GM12865 (cell line): ENCODE results near the gene DNAH8.
A peak's percentile ranks its signal among the peaks of the same experiment; 100 is the strongest.

Experiments used
- DNase-seq: peaks from one replicate; pipeline ENCODE4 v3.0.0; 2010; ENCODE audit warnings: low read depth
- H3K4me3 ChIP-seq: 2 replicates; pipeline ENCODE4 v1.5.1; 2011; ENCODE audit warnings: mild to moderate bottlenecking, low read depth, low read length, control low read depth
- CTCF ChIP-seq: IDR thresholded peaks from 2 replicates; pipeline ENCODE4 v1.5.1; 2011; ENCODE audit warnings: low read length, control low read depth, low read depth, inconsistent platforms; ENCODE audit not compliant: insufficient read depth; ENCODE audit errors: missing control alignments

Gene DNAH8

GRCh38 chr6:38767560-38767959 lies 52.4 kb downstream of the DNAH8 start:
- no peak for DNase-seq
- no peak for TF ChIP-seq CTCF
- no peak overlapping the region for H3K4me3 ChIP-seq

- H3K4me3 ChIP-seq = no peak overlapping the region
- DNase-seq = peak; percentile 57
- TF ChIP-seq CTCF = peak; percentile 58
Measured at GRCh38 chr6:38773338-38773737, 58.2 kb downstream of the DNAH8 start.

GRCh38 chr6:38774929-38775707 lies 60.0 kb downstream of the DNAH8 start:
- peak overlapping the region; percentile 31 for H3K4me3 ChIP-seq
- DNase-seq = peak; percentile 52
- no peak for TF ChIP-seq CTCF

- DNase-seq = peak; percentile 54
- no peak for TF ChIP-seq CTCF
- H3K4me3 ChIP-seq = peak overlapping the region; percentile 31
Measured at GRCh38 chr6:38775870-38776269, 60.8 kb downstream of the DNAH8 start.

- no peak for DNase-seq
- H3K4me3 ChIP-seq = no peak overlapping the region
- TF ChIP-seq CTCF = no peak
Measured at GRCh38 chr6:38776515-38776914, 61.4 kb downstream of the DNAH8 start.

GRCh38 chr6:38779310-38780062 lies 64.4 kb downstream of the DNAH8 start:
- TF ChIP-seq CTCF = no peak
- H3K4me3 ChIP-seq = no peak overlapping the region
- no peak for DNase-seq
